AG20443 (cell line): ENCODE measurements around the gene WFDC5.
A peak's percentile ranks its signal among the peaks of the same experiment; 100 is the strongest.

Source experiments
- DNase-seq: peaks from one replicate; pipeline ENCODE4 v3.0.0; 2012; ENCODE audit warnings: low spot score, mixed read lengths

WFDC5 gene

GRCh38 chr20:45115386-45115774 is 406 bp upstream of the WFDC5 start:
- peak; percentile 5 for DNase-seq

DNA sequence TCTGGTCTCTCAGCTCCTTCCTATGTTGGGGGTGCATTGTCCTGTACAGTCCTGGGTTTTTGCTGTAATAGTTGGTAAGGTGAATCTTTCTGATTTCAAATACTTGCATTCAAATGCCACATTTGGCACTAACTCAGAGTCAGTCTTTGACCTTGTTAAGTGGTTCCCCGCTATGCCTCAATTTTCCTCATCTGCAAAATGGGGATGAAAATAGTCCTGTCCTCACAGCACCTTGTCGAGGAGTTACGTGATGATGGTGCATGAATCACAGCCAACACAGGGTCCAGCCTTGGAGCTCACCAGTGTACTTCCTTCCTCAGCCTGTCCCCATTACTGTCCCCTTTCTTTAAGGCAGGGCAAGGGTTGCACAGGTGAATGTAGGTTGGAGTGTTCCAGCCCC is 1.1 kb downstream of the WFDC5 start:
- peak; percentile 3 for DNase-seq

DNA sequence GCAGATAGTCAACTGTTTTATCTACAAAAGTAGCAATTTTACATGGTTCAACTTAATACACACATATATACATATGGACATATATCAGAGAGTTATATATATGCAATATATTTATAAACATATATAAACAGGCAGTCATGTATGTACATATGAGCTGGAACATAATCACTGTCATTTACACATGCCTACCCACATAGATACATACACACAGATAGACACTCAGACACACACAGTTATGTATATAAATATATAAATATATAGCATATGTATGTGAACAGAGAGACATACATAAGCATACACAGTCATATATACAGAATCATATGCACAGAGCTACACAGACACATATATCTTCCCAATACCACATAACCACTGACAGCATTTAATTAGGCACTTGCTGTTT is 2.2 kb downstream of the WFDC5 start:
- no peak for DNase-seq

DNA sequence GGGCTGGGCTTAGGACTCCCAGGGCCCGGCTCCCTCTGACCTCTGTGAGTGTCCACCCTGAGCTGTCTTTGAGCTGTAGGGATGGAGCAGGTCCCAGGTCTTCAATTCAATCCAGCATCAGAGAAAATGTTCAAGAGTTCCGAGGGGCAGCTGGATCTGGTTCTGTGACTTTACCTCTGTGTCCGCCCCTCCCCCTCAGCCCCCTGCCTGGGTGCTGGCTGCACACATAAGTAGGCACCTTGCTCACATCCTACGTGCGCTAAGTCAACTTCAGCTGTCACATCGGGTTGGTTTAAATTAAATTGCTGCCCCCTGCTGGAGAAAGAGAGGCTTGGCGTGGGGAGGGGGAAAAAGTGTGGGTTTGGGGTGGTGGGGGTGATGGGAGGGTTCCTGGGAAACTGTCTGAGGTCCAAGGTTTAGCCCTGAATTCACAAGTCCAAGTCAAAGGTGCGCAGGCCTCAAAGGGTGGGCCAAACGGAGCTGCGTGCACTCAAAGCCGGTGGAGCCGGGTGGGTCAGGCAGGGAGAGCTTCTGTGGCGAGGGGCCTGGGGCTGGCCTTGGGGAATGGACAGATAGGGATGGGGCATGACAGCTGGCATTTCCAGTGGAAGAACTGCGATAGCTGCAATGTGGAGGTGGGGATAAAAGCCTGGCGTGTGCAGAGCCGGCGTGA is 3.0 kb downstream of the WFDC5 start:
- peak; percentile 25 for DNase-seq

DNA sequence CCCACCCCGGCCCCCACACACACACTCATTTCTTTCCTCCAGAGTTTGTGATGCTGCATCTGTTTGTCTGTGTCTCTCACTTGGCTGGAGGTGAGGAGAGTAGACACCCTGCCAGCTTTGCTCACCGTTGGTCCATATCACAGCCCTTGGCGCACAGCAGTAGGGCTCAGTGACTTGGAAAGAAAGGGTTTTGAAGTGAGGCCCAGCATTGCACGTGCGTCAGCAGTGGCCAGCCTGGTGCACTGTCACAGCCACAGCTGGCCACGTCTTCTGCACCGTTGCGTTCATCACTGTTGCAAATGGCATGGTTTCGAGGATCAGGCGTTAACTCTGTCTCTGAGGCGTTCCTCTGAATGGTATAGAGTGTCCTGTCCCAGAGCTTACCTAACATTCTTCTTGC is 3.7 kb downstream of the WFDC5 start:
- peak; percentile 10 for DNase-seq

- DNase-seq: peak; percentile 4
Observed at GRCh38 chr20:45110301-45110700, 4.7 kb downstream of the WFDC5 start.

GRCh38 chr20:45109634-45110033 is 5.3 kb downstream of the WFDC5 start:
- peak; percentile 8 for DNase-seq

- DNase-seq: peak; percentile 5
Observed at GRCh38 chr20:45105317-45105716, 9.7 kb downstream of the WFDC5 start.

- peak; percentile 39 for DNase-seq
Observed at GRCh38 chr20:45104786-45105185, 10.2 kb downstream of the WFDC5 start.

GRCh38 chr20:45103072-45103471 is 11.9 kb downstream of the WFDC5 start:
- no peak for DNase-seq

- DNase-seq: no peak
Observed at GRCh38 chr20:45101333-45101850, 13.6 kb downstream of the WFDC5 start.

GRCh38 chr20:45100563-45101245 is 14.3 kb downstream of the WFDC5 start, which contains the start of gene KCNS1:
Gene KCNS1 (minus strand): TSS chr20:45101127. CDS start chr20:45099236, 1,891 bp downstream.
- peak; percentile 56 for DNase-seq

DNA sequence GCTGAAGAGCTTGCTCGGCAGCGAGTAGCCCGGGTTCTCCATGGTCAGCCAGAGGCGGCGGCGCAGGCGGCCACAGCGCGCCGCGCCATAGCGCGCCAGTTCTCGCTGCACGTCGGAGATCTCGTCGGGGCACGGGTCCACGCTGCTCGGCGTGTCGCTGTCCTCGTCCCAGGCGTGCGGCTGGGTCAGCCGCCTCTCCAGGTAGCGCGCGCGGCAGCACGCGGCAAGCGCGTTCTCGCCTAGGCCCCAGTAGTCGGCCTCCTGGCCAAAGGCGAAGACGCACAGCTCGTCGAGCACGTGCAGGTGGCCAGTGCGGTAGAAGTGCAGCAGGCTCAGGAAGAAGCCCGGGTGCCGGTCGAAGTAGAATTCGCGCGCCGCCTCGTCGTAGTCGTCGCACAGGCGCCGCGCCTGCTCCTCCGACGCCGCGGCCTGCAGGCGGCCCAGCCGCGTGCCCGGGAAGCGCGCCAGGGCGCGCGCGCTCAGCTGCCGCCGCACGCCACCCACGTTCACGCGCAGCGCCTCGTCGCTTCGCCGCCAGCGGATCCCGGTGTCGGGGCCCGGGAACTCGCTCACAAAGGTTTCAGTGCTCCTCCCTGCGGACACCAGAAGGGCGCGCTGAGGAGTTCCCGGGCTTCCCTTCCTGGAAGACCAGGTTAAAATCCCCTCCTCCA is 16.7 kb downstream of the WFDC5 start:
- peak; percentile 63 for DNase-seq

DNA sequence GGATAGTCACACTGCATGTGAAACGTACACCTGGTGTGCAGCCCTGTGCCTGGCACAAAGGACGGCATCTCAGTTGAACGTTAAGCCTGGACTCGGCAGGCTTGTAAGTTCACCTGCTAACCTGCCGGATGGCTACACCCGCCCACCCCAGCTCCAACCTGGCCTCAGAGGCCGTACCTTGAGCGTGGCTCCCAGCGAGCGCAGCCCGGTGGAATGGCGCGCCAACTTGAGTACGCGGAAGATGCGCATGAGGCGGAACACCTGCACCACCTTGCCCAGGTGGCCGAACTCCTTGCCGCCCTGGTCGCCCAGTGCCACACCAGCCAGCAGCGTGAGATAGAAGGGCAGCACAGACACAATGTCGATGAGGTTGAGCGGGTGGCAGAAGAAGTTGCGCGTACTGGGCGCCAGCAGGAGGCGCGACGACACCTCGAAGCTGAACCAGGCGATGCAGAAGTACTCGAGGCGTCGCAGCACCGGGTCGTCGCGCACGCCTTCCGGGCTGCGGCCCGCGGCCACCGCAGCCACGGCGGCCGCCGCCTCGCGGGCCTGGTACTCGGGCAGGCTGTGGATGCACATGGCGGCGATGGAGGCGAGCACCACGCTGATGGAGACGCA is 17.4 kb downstream of the WFDC5 start:
- peak; percentile 45 for DNase-seq

DNA sequence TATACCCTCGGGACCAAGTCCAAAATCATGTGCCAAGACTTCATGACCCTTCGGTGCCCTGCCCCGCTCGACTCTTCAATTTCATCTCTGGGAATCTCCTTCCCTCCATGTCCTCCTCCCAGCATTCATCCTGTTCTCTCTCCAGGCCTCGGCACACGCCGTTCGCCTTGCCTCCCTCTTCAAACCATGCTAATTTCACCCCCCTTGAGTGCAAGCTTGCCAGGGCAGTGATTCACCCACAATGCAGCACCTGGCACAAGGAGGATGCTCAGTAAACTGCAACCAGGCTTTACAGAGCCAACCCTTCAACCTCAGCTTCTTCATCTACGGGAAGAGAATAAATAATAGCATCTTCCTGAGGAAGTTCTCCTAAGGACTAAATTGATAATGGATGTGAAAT is 18.2 kb downstream of the WFDC5 start:
- DNase-seq: no peak

DNA sequence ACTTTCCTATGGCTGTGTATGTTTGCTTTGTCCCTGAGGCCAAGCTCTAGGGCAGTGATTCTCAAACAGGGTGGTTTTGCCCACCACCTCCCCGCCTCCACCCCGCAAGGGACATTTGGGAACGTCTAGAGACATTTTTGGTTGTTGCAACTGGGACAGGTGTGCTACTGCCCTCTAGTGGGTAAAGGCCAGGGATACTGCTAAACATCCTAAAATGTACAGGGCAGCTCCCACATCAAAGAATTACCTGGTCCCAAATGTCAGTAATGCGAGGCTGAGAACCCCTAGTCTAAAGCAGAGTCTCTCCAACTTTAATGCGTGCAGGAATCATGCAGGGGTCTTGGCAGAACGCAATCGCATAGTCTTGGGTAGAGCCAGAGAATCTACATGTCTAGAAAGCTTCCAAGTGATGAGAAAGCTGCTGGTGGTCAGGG is 19.2 kb downstream of the WFDC5 start:
- peak; percentile 69 for DNase-seq

GRCh38 chr20:45094864-45095574 is 20.0 kb downstream of the WFDC5 start:
- DNase-seq: no peak

DNA sequence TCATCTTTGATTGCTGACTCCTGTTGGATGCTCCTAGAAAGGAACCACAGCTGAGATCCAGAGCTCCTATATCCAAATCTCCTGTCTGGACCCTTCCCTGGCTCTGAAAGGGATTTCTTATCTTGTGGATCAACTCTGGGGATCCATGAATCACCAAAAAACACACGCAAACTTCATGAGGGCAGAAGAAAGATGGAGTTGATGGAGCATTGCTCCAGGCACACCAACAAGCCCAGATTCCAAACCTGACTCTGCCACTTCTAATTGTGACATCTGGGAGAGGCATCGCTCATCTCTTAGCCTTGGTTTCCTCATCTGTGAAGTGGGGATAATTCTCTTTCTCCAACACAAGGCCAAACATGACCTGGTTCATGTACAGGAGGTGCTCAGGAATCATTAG is 20.8 kb downstream of the WFDC5 start:
- no peak for DNase-seq

DNA sequence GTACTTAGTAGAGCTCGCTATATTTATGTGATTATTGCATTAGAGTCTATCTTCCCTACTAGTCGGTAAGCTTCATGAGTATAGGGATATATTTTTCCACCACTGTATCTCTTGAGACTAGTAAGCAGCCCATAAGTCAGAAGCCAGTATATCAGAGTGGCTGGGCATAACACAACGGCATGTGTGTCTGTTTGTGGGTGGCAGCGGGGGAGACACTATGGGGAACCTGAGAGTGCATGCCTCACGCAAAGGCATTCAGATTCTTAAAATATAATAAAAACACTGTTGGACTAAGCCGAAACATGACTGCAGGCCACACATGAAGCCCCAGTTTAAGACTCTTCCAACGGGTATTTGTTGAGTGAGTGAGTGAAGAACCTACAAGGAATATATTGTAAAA is 22.1 kb downstream of the WFDC5 start:
- no peak for DNase-seq

DNA sequence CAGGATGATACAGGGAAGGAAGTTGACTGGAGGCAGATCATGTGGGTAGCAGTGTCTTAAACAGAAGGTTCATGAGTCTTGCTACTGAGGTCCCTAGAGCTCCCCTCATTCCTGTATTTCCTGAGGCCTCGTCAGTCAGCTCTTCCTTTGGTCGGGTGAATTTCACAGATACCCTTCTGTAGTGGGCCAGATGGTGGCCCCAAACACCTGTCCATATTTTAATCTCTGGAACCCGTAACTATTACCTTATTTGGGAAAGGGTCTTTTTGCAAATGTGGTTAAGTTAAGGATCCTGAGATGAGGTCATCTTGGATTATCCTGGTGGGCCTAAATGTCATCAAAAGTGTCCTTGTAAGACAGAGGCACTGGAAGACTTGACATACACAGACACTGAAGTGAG is 23.6 kb downstream of the WFDC5 start:
- no peak for DNase-seq

DNA sequence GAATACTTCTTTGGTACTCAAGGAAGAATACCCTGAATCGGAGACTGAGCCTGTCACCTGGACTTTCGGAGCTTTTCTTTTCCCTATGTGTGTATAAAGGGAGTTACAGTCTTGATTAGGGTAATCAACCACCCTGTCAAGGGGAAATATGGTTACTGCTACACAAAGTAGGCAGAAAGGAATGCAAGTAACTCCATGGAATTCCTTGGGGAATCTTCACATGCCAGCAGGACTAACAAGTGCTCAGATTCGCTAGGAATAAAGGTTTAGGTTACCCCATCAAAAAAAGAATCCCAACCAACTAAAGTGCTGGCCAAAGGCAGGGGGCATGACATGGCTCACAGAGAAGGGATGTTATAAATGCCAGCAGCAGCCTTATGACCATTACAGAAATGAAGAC is 24.5 kb downstream of the WFDC5 start:
- no peak for DNase-seq

GRCh38 chr20:45088247-45088646 is 26.7 kb downstream of the WFDC5 start:
- peak; percentile 63 for DNase-seq
